Measurements from ENCODE around the gene PIP4K2A.

Gene PIP4K2A

GRCh38 chr10:22489975-22490374 lies 224.4 kb downstream of the PIP4K2A start:
- Histone ChIP-seq H3K27ac (replicated peaks; ENCODE audit: low read length) (no peak overlapping the region), H3K23ac (ENCODE audit: low read depth, low read length, poor library complexity) (no peak overlapping the region)

DNA sequence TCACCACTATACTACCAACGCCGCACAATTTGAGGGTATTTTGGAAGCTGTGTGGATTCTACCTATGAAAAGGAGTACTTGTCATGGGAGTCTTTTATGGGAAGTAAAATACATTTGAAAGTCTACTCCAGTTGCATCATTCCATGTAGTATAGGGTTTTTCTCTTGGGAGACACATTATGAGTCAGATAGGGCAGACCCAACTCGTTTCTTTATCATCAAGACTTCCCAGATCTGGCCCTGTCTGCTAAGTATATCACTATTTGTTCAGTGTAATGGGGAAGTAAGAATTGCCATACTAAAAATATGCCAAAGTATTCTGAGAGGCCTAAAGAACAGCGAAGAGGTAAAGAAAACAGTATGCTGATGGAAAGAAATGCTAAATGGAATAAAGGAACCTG lies 224.9 kb downstream of the PIP4K2A start:
- no peak overlapping the region for H3K14ac ChIP-seq (ENCODE audit: low read length)
- no peak overlapping the region for H2BK5ac ChIP-seq (ENCODE audit: low read length)
- no peak overlapping the region for H3K23ac ChIP-seq (ENCODE audit: low read depth, low read length, poor library complexity)
- no peaks in the 10 kb centered on the region for H3K4me1 ChIP-seq (ENCODE audit: control insufficient read depth in 2 of 2, insufficient read depth in 1 of 2, low read depth in 1 of 2, low read length in 2 of 2)
- WGBS, 2 donors (ENCODE audit: extremely low coverage in 2 of 2, insufficient read length in 2 of 2, insufficient replicate concordance in 1 of 2): no CpG with 5 or more reads among the region's 4 CpGs
- no peak overlapping the region for H3K18ac ChIP-seq (ENCODE audit: low read length)
- no peak overlapping the region for H3K4ac ChIP-seq (ENCODE audit: low read length)
- DNase-seq (ENCODE audit: low spot score): no peak
- no peak overlapping the region for H4K8ac ChIP-seq (ENCODE audit: low read depth, low read length)
- H3K27ac ChIP-seq (replicated peaks; ENCODE audit: low read length): no peak overlapping the region
- H3K9ac ChIP-seq (ENCODE audit: low read depth, low read length, poor library complexity): no peak overlapping the region
- no peak overlapping the region for H2BK12ac ChIP-seq (ENCODE audit: low read length)
- H4K91ac ChIP-seq (ENCODE audit: low read depth, low read length, poor library complexity): no peak overlapping the region
- no peaks in the 10 kb centered on the region for H3K79me1 ChIP-seq (ENCODE audit: low read depth, low read length)
- no peaks in the 10 kb centered on the region for H3K36me3 ChIP-seq (replicated peaks in 1 of 2; ENCODE audit: control insufficient read depth in 2 of 2, insufficient read depth in 2 of 2, low read length in 2 of 2)
- H2AFZ ChIP-seq (ENCODE audit: low read length): no peak overlapping the region
- H2BK120ac ChIP-seq (ENCODE audit: low read depth, low read length): no peak overlapping the region
- H3K4me3 ChIP-seq (ENCODE audit: low read length in 2 of 2): no peak overlapping the region
- no peak overlapping the region for H3K4me2 ChIP-seq (ENCODE audit: insufficient read depth, low read length, poor library complexity, severe bottlenecking)
- H3K9me3 ChIP-seq (replicated peaks in 1 of 2; ENCODE audit: control insufficient read depth in 2 of 2, insufficient read depth in 1 of 2, low read depth in 1 of 2, low read length in 2 of 2): no peaks in the 10 kb centered on the region
- H2AK5ac ChIP-seq (ENCODE audit: low read depth, low read length): no peak overlapping the region
- H3K27me3 ChIP-seq (ENCODE audit: control insufficient read depth in 3 of 3, insufficient read depth in 3 of 3, low read depth in 1 of 3, low read length in 3 of 3): peaks cover 0 to 42% (median 0%) of the 10 kb centered on the region in 3 experiments
- H2BK15ac ChIP-seq (ENCODE audit: low read length): no peak overlapping the region

More at GRCh38 chr10:22489975-22490374, 224.4 kb downstream of the PIP4K2A start:
- H2BK120ac ChIP-seq (ENCODE audit: low read depth, low read length): no peak overlapping the region
- no peak overlapping the region for H4K91ac ChIP-seq (ENCODE audit: low read depth, low read length, poor library complexity)
- no peak overlapping the region for H2AK5ac ChIP-seq (ENCODE audit: low read depth, low read length)
- no peak overlapping the region for H2BK12ac ChIP-seq (ENCODE audit: low read length)
- no peak overlapping the region for H4K8ac ChIP-seq (ENCODE audit: low read depth, low read length)
- no peaks in the 10 kb centered on the region for H3K36me3 ChIP-seq (replicated peaks in 1 of 2; ENCODE audit: control insufficient read depth in 2 of 2, insufficient read depth in 2 of 2, low read length in 2 of 2)
- H3K14ac ChIP-seq (ENCODE audit: low read length): no peak overlapping the region
- H3K18ac ChIP-seq (ENCODE audit: low read length): no peak overlapping the region
- no peaks in the 10 kb centered on the region for H3K9me3 ChIP-seq (replicated peaks in 1 of 2; ENCODE audit: control insufficient read depth in 2 of 2, insufficient read depth in 1 of 2, low read depth in 1 of 2, low read length in 2 of 2)
- H3K4ac ChIP-seq (ENCODE audit: low read length): no peak overlapping the region
- no peak overlapping the region for H2AFZ ChIP-seq (ENCODE audit: low read length)
- no peak overlapping the region for H3K4me2 ChIP-seq (ENCODE audit: insufficient read depth, low read length, poor library complexity, severe bottlenecking)
- WGBS, 2 donors (ENCODE audit: extremely low coverage in 2 of 2, insufficient read length in 2 of 2, insufficient replicate concordance in 1 of 2): no CpG with 5 or more reads among the region's 3 CpGs
- no peaks in the 10 kb centered on the region for H3K4me1 ChIP-seq (ENCODE audit: control insufficient read depth in 2 of 2, insufficient read depth in 1 of 2, low read depth in 1 of 2, low read length in 2 of 2)
- H2BK15ac ChIP-seq (ENCODE audit: low read length): no peak overlapping the region
- H3K9ac ChIP-seq (ENCODE audit: low read depth, low read length, poor library complexity): no peak overlapping the region
- no peak overlapping the region for H2BK5ac ChIP-seq (ENCODE audit: low read length)
- no peak for DNase-seq (ENCODE audit: low spot score)
- H3K27me3 ChIP-seq (ENCODE audit: control insufficient read depth in 3 of 3, insufficient read depth in 3 of 3, low read depth in 1 of 3, low read length in 3 of 3): peaks cover 0 to 46% (median 0%) of the 10 kb centered on the region in 3 experiments
- no peaks in the 10 kb centered on the region for H3K79me1 ChIP-seq (ENCODE audit: low read depth, low read length)
- H3K4me3 ChIP-seq (ENCODE audit: low read length in 2 of 2): no peak overlapping the region

- Histone ChIP-seq H3K4me3 (ENCODE audit: low read length in 2 of 2) (no peak overlapping the region), H3K18ac (ENCODE audit: low read length) (no peak overlapping the region), H2BK5ac (ENCODE audit: low read length) (no peak overlapping the region), H3K27me3 (ENCODE audit: control insufficient read depth in 3 of 3, insufficient read depth in 3 of 3, low read depth in 1 of 3, low read length in 3 of 3) (peaks cover 0 to 34% (median 0%) of the 10 kb centered on the region in 3 experiments), H3K79me1 (ENCODE audit: low read depth, low read length) (no peaks in the 10 kb centered on the region), H3K27ac (replicated peaks; ENCODE audit: low read length) (no peak overlapping the region), H3K4me1 (ENCODE audit: control insufficient read depth in 2 of 2, insufficient read depth in 1 of 2, low read depth in 1 of 2, low read length in 2 of 2) (peaks cover 0 to 2% of the 10 kb centered on the region in 2 donors), H2AK5ac (ENCODE audit: low read depth, low read length) (no peak overlapping the region), H2BK120ac (ENCODE audit: low read depth, low read length) (no peak overlapping the region), H3K4ac (ENCODE audit: low read length) (no peak overlapping the region), H4K8ac (ENCODE audit: low read depth, low read length) (no peak overlapping the region), H2AFZ (ENCODE audit: low read length) (no peak overlapping the region), H2BK12ac (ENCODE audit: low read length) (no peak overlapping the region), H3K36me3 (replicated peaks in 1 of 2; ENCODE audit: control insufficient read depth in 2 of 2, insufficient read depth in 2 of 2, low read length in 2 of 2) (no peaks in the 10 kb centered on the region), H2BK15ac (ENCODE audit: low read length) (no peak overlapping the region), H3K9ac (ENCODE audit: low read depth, low read length, poor library complexity) (no peak overlapping the region), H3K9me3 (replicated peaks in 1 of 2; ENCODE audit: control insufficient read depth in 2 of 2, insufficient read depth in 1 of 2, low read depth in 1 of 2, low read length in 2 of 2) (no peaks in the 10 kb centered on the region), H4K91ac (ENCODE audit: low read depth, low read length, poor library complexity) (no peak overlapping the region), H3K23ac (ENCODE audit: low read depth, low read length, poor library complexity) (no peak overlapping the region), H3K4me2 (ENCODE audit: insufficient read depth, low read length, poor library complexity, severe bottlenecking) (no peak overlapping the region), H3K14ac (ENCODE audit: low read length) (no peak overlapping the region)
- DNase-seq (ENCODE audit: low spot score): no peak
- no CpG with 5 or more reads among the region's 1 CpG for WGBS, 2 donors (ENCODE audit: extremely low coverage in 2 of 2, insufficient read length in 2 of 2, insufficient replicate concordance in 1 of 2)
Observed at GRCh38 chr10:22486431-22486830, 227.9 kb downstream of the PIP4K2A start.
